Lower lobe of right lung (tissue), 2 donors: Measurements from ENCODE around the gene WWC1. TPM values are rescaled to one million over a fixed set of nuclear protein-coding genes. Genes with fewer than 3 reads are reported as not detected.

ENCODE experiments used
- ATAC-seq, 2 donors: fragments of 200-7000 bp; cut with Tn5 transposase; one replicate each; pipeline ENCODE4 v1.9.1; 2020 to 2022; ENCODE audit warnings: mild to moderate bottlenecking in 2 of 2, moderate library complexity in 2 of 2
- DNase-seq: peaks from one replicate; pipeline ENCODE4 v3.0.0-alpha.2; 2020
- H3K27ac ChIP-seq: fragments of 200-600 bp; one replicate; pipeline ENCODE4 v1.8.0; 2022
- H3K27me3 ChIP-seq: fragments of 200-600 bp; one replicate; pipeline ENCODE4 v1.8.0; 2022; ENCODE audit warnings: low read depth
- H3K36me3 ChIP-seq: fragments of 200-600 bp; one replicate; pipeline ENCODE4 v1.8.0; 2022; ENCODE audit warnings: mild to moderate bottlenecking
- H3K4me1 ChIP-seq: fragments of 200-600 bp; one replicate; pipeline ENCODE4 v1.8.0; 2022
- H3K4me3 ChIP-seq: fragments of 200-600 bp; one replicate; pipeline ENCODE4 v1.8.0; 2022; ENCODE audit warnings: mild to moderate bottlenecking
- H3K9me3 ChIP-seq: fragments of 200-600 bp; one replicate; pipeline ENCODE4 v1.8.0; 2022
- intact Hi-C: fragments of 100-400 bp; cut with DNase I; formaldehyde crosslinking; loops from one replicate; pipeline ENCODE4 v1.11.0; 2022
- total RNA-seq: library from RNA; stranded (reverse); fragmentation: NEBNext Ultra II Directional; extraction: Animal tissue kit (Norgen Biotek cat#: 25700); gene quantifications from one replicate; pipeline ENCODE4 v1.2.1, GENCODE V29; 2021
- TF ChIP-seq, protein P1 (sequence below): fragments of 200-600 bp; IDR thresholded peaks from one replicate; pipeline ENCODE4 v1.8.0; 2022; ENCODE audit warnings: antibody characterized with exemption, mild to moderate bottlenecking
- donor health status: DM: no; HTN: yes; CAD: no; lungs with severe emphysema.

The WWC1 gene
- total RNA-seq, 1 donor from 2014 or later, result 61.9 TPM

DNA sequence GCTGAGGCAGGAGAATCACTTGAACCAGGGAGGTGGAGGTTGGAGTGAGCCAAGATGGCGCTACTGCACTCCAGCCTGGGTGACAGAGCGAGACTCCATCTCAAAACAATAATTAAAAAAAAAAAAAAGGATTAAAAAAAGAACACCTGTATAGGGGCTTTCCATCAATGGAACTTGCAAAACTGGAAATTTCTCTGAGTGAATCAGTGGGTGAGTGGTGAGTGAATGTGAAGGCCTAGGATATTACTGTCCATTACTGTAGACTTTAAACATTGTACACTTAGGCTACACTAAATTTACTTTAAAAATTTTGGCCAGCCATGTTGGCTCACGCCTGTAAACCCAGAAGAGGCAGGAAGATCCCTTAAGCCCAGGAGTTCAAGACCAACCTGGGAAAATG, 189.2 kb downstream of the WWC1 start:
- Histone ChIP-seq H3K27me3 (no peaks in the 10 kb centered on the region), H3K4me3 (no peak overlapping the region), H3K9me3 (no peaks in the 10 kb centered on the region), H3K36me3 (no peaks in the 10 kb centered on the region), H3K27ac (no peak overlapping the region), H3K4me1 (no peaks in the 10 kb centered on the region)
- ATAC-seq, result no peak
- DNase-seq, result no peak
- intact Hi-C loops, result no loop called here
- TF ChIP-seq, protein P1, sequence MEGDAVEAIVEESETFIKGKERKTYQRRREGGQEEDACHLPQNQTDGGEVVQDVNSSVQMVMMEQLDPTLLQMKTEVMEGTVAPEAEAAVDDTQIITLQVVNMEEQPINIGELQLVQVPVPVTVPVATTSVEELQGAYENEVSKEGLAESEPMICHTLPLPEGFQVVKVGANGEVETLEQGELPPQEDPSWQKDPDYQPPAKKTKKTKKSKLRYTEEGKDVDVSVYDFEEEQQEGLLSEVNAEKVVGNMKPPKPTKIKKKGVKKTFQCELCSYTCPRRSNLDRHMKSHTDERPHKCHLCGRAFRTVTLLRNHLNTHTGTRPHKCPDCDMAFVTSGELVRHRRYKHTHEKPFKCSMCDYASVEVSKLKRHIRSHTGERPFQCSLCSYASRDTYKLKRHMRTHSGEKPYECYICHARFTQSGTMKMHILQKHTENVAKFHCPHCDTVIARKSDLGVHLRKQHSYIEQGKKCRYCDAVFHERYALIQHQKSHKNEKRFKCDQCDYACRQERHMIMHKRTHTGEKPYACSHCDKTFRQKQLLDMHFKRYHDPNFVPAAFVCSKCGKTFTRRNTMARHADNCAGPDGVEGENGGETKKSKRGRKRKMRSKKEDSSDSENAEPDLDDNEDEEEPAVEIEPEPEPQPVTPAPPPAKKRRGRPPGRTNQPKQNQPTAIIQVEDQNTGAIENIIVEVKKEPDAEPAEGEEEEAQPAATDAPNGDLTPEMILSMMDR, result no peak

DNA sequence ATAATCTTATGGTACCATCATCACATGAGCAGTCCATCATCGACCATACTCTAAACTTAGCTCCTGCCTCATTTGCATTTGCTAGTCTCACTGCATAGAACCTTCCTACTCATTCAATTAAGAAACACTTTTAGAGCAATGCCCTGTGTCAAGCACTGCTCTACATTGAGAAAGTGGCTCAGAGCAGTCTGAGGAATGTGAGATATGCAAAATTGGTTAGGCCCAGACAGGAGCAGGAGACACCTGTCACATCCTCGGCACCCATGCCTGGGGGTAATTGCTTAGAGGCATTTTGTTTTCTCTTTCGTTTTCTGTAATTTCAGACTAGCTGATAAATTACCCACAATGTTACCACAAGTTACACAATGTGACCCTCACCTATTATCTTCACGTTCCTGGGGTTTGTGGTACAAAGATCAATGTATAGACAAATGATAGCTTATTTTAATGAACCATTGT, 189.9 kb downstream of the WWC1 start:
- ATAC-seq, result no peak

DNA sequence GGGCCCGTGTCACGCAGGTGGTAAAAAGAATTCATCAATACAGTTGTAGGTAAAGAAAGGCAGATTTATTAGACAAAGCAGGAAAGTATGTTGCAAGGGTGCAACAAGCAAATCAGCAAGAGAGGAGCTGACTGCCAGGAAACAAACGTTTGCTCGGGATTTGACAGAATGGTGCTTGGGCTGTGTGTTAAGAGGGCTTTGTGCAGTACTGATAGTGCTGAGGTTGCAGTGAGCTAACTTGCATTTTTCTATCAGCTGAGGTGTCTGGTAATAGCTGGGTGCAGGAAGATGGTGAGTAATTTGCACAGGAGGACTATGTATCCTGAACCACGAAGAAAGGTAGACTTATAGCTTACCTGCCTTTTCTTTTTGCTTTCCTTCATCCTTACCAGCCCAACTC, 190.9 kb downstream of the WWC1 start:
- TF ChIP-seq, protein P1, result no peak

More for the DNA sequence above, 189.9 kb downstream of the WWC1 start:
- no peaks in the 10 kb centered on the region for H3K27me3 ChIP-seq
- no peak for DNase-seq
- no peaks in the 10 kb centered on the region for H3K4me1 ChIP-seq
- H3K27ac ChIP-seq, result no peak overlapping the region
- H3K9me3 ChIP-seq, result no peaks in the 10 kb centered on the region
- TF ChIP-seq, protein P1, result no peak
- intact Hi-C loops, result no loop called here
- no peaks in the 10 kb centered on the region for H3K36me3 ChIP-seq
- H3K4me3 ChIP-seq, result no peak overlapping the region

DNA sequence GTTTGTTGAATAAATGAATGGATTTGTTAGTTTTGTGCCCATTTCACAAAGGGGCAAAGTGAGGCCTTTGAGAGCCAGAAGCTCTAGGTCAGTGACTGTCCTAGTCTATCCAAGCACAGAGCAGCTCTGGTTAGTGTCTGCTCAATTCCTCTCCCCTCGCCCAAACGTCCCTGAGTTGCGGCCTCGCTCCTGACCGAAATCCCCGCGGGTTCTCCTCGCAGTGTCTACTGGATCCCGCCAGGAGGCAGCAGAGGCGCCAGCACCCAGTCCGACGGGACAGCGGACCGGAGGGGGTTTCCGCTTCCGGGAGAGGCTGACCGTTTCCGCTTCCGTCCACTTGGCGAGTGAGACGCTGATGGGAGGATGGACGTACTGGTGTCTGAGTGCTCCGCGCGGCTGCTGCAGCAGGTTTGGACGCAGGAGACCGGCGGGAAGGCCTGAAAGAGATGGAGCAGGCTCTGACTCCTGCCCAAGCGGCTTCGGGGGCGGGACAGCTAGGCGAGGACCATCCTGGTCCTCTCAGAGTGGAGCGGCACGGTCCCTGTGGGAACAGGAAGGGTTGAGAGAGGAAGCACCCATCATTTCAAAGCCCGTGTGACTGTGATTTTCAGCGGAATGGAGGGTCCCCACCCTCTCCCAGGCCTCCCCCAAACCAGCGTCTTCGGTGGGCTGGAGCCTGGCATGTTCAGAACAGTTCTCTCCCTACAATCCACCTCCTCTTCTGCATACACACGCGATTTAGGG, 194.9 kb downstream of the WWC1 start, which contains the start of gene RARS1:
RARS1 (plus strand) TSS at position 336 of the 744 bp plus-strand sequence; CDS start at position 364, 28 bp downstream.
- no peaks in the 10 kb centered on the region for H3K9me3 ChIP-seq
- DNase-seq (peak; percentile 94), ATAC-seq (peak; percentile 99 to 100)
- H3K4me3 ChIP-seq, result peak within 1 kb of the TSS; percentile 100
- TF ChIP-seq, protein P1, result peak; percentile 97
- no peaks in the 10 kb centered on the region for H3K27me3 ChIP-seq
- peaks cover 13% of the 10 kb centered on the region for H3K4me1 ChIP-seq
- H3K27ac ChIP-seq, result peak within 1 kb of the TSS; percentile 77
- intact Hi-C loops, result no loop called here
- peaks cover 34% of the 10 kb centered on the region for H3K36me3 ChIP-seq

More for the DNA sequence above, 190.9 kb downstream of the WWC1 start:
- Histone ChIP-seq H3K27me3 (no peaks in the 10 kb centered on the region), H3K36me3 (no peaks in the 10 kb centered on the region), H3K4me1 (peaks cover 5% of the 10 kb centered on the region), H3K9me3 (no peaks in the 10 kb centered on the region), H3K4me3 (no peak overlapping the region), H3K27ac (no peak overlapping the region)
- no peak for ATAC-seq
- intact Hi-C loops, result no loop called here
- DNase-seq, result no peak

DNA sequence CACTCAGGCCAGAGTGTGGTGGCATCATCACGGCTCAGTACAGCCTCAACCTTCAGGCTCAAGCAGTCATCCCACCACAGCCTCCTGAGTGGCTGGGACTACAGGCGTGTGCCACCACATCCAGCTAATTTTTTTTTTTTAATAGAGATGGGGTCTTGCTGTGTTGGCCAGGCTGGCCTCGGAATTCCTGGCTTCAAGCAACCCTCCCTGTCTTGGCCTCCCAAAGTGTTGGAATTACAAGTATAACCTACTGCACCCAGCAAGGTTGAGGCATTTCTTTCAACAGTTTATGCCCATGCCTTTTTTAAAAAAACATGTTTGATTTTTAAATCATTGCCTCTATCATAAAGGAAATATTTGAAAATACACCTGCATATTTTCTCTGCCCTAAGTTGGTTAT, 197.6 kb downstream of the WWC1 start:
- H3K36me3 ChIP-seq, result peaks cover 62% of the 10 kb centered on the region
- intact Hi-C loops, result no loop called here

More for the DNA sequence above, 197.6 kb downstream of the WWC1 start:
- ATAC-seq (no peak), DNase-seq (no peak)
- Histone ChIP-seq H3K27me3 (no peaks in the 10 kb centered on the region), H3K9me3 (no peaks in the 10 kb centered on the region), H3K27ac (no peak overlapping the region), H3K4me3 (no peak overlapping the region), H3K4me1 (peaks cover 13% of the 10 kb centered on the region)
- TF ChIP-seq, protein P1, result no peak
